ENCODE results near the gene RASSF6. TPM values are rescaled to one million over a fixed set of nuclear protein-coding genes. Genes with fewer than 3 reads are reported as not detected.

RASSF6 gene
- total RNA-seq, 1 experiment from 2014 or later, result 1.6 TPM

DNA sequence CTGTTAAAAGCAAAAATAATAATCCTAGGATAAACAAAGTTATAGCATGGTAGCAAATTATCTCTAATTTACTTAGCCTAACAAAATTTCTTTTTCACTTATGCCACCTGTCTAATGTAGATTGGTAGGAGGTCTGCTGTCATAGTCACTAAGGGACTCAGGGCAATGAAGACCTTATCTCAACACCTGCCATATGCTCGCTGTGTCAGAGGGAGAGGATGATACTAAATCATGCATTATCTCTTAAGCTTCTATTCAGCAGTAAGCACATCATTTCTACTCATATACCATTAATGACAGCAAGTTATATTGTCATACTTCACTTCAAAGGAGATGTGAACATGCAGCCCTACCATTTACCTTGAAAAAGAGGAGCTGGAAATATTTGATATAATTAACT lies 94.6 kb downstream of the RASSF6 start:
- Mint-ChIP-seq H3K27me3 (ENCODE audit: insufficient read depth, unreplicated experiment) (no peaks in the 10 kb centered on the region), H3K4me3 (ENCODE audit: unreplicated experiment) (no peak overlapping the region), H3K4me1 (ENCODE audit: insufficient read depth, unreplicated experiment) (peaks cover 12% of the 10 kb centered on the region), H3K9me3 (ENCODE audit: unreplicated experiment) (no peaks in the 10 kb centered on the region), H3K36me3 (ENCODE audit: insufficient read depth, unreplicated experiment) (no peaks in the 10 kb centered on the region), H3K27ac (ENCODE audit: low read depth, unreplicated experiment) (no peak overlapping the region)
- intact Hi-C loops (cut with micrococcal nuclease), result no loop called here
- CTCF ChIA-PET, result interaction anchor here (0.9 kb wide), 1 partner anchor 62 kb away, joined by 5 read pairs; no protein-coding TSS in a partner anchor
- BruUV-seq (replicated peaks), result no TSS peak
- POLR2A ChIA-PET, result no interaction called here
- no peak for TF ChIP-seq CTCF (IDR thresholded peaks at IDR 0.05; ENCODE audit: unreplicated experiment)
- DNase-seq (ENCODE audit: unreplicated experiment), result no peak

GRCh38 chr4:73523126-73523525 lies 97.1 kb downstream of the RASSF6 start:
- peak; percentile 18 for DNase-seq (ENCODE audit: unreplicated experiment)
- no peak for TF ChIP-seq CTCF (IDR thresholded peaks at IDR 0.05; ENCODE audit: unreplicated experiment)

More at GRCh38 chr4:73523126-73523525, 97.1 kb downstream of the RASSF6 start:
- ChIA-PET CTCF (interaction anchor here (0.7 kb wide), 2 partner anchors 97 to 182 kb away, joined by 3 to 4 read pairs; partner anchors contain the start of gene RASSF6), POLR2A (no interaction called here)
- peaks cover 5% of the 10 kb centered on the region for H3K4me1 Mint-ChIP-seq (ENCODE audit: insufficient read depth, unreplicated experiment)
- intact Hi-C loops (cut with micrococcal nuclease), result no loop called here
- H3K27me3 Mint-ChIP-seq (ENCODE audit: insufficient read depth, unreplicated experiment), result no peaks in the 10 kb centered on the region
- no TSS peak for BruUV-seq (replicated peaks)
- H3K4me3 Mint-ChIP-seq (ENCODE audit: unreplicated experiment), result no peak overlapping the region
- H3K27ac Mint-ChIP-seq (ENCODE audit: low read depth, unreplicated experiment), result no peak overlapping the region
- H3K36me3 Mint-ChIP-seq (ENCODE audit: insufficient read depth, unreplicated experiment), result no peaks in the 10 kb centered on the region
- no peaks in the 10 kb centered on the region for H3K9me3 Mint-ChIP-seq (ENCODE audit: unreplicated experiment)

Other genes starting within 250 kb of the RASSF6 start
- gene ALB, start 216.1 kb downstream of the RASSF6 start, total RNA-seq (2022), result 0.15 TPM in 1 of 2 replicates, not detected in the other
- not detected in 2 replicates for gene AFP, start 184.2 kb downstream of the RASSF6 start, total RNA-seq (2022)
- not detected in 2 replicates for gene AFM, start 138.7 kb downstream of the RASSF6 start, total RNA-seq (2022)
- 17.0 and 36.2 TPM in 2 replicates for gene CXCL8, start 120.1 kb upstream of the RASSF6 start, total RNA-seq (2022)
- not detected in 2 replicates for gene CXCL6, start 216.2 kb upstream of the RASSF6 start, total RNA-seq (2022)
- not detected in 2 replicates for gene PF4V1, start 232.9 kb upstream of the RASSF6 start, total RNA-seq (2022)
- 35.0 and 49.3 TPM in 2 replicates for gene CXCL1, start 249.0 kb upstream of the RASSF6 start, total RNA-seq (2022)